ENCODE measurements around the gene MRPS23. TPM values are rescaled to one million over a fixed set of nuclear protein-coding genes. Genes with fewer than 3 reads are reported as not detected.
A peak's percentile ranks its signal among the peaks of the same experiment; 100 is the strongest.

The MRPS23 gene
- polyA plus RNA-seq, 6 donors from 2014 or later = 26.3 to 48.7 (median 33.0) TPM

DNA sequence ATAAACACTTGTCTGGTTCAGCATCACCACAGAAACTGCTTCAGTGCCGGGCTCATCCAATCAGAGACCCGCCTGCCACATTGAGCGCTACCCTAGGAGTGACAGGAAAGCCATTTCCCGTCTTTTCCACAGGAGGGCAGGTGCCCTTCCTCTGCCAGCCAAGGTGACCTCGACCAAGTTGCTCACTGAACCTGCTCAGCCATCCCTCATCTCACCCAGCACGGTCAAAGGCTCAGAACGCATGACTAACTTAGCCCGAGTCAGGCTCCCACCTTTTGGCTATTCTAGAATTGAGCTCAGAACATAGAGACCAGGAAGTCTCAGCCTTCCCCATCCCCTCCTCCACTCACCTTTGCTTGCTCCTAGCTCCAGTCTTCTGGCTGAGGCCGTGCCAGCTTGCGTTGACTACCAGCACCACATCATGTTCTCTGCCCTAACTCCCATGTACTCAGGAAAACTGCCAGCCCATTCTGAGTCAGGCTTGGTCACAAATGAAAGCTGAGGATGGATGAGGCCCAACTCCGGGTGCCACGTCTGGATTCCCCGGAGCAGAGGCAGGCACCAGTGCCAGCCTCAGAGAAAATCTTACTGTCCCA lies 15.6 kb downstream of the MRPS23 start:
- DNase-seq (no peak), ATAC-seq (ENCODE audit: low read depth in 2 of 2) (no peak)
- Mint-ChIP-seq H3K27me3 (no peaks in the 10 kb centered on the region), H3K36me3 (peaks cover 0 to 4% of the 10 kb centered on the region in 2 donors), H3K9me3 (no peaks in the 10 kb centered on the region), H3K27ac (peak overlapping the region in 1 of 6 donors; percentile 63), H3K4me3 (peak overlapping the region in 1 of 8 donors; percentile 48), H3K4me1 (no peaks in the 10 kb centered on the region)

GRCh38 chr17:57833179-57833939 lies 16.5 kb downstream of the MRPS23 start:
- ATAC-seq (ENCODE audit: low read depth in 2 of 2) (peak; percentile 72 to 83), DNase-seq (peak; percentile 58)
- Mint-ChIP-seq H3K9me3 (no peaks in the 10 kb centered on the region), H3K36me3 (peaks cover 0 to 1% of the 10 kb centered on the region in 2 donors), H3K4me3 (no peak overlapping the region), H3K27ac (no peak overlapping the region), H3K27me3 (no peaks in the 10 kb centered on the region), H3K4me1 (no peaks in the 10 kb centered on the region)

DNA sequence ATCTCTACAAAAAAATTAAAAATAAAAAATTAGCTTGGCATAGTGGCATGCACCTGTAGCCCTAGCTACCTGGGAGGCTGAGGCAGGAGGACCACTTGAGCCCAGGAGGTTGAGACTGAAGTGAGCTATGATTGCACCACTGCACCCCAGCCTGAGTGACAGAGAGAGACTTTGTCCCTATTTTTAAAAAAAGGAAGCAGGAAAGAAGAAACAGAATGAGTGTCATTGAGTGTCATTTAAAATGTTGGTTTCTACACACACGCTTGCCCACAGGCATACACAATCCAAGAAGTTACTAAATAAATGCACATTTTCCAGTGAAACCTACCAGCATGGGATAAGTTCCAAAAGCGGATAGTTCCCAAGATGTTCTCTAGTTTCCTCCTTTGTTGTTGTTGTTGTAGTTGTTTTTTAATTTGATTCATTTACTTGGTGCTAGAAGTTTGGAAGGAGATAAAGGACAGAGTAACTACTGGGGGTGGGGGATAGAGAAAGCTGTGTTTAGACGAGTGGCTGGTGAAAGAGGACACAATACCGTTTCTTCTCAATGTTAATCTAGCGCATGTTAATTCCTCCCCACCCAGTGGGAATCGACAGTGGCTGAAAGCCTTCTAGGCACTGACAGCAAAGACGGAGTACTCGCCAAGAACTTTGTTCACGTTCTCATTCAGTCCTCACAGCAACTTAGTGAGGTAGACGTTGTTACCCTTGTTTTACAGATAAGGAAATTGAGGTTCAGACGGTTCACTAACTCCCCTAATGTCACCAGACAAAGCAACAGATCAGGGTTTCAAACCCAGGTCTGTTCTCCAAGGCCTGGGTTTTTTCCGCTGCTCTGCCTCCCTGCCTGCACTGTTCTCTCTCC lies 17.3 kb downstream of the MRPS23 start:
- DNase-seq = no peak
- ATAC-seq (ENCODE audit: low read depth in 2 of 2) = peak; percentile 43
- no peaks in the 10 kb centered on the region for H3K4me1 Mint-ChIP-seq
- no peaks in the 10 kb centered on the region for H3K27me3 Mint-ChIP-seq
- peak overlapping the region in 1 of 8 donors; percentile 1 for H3K4me3 Mint-ChIP-seq
- H3K9me3 Mint-ChIP-seq = no peaks in the 10 kb centered on the region
- H3K36me3 Mint-ChIP-seq = no peaks in the 10 kb centered on the region
- H3K27ac Mint-ChIP-seq = no peak overlapping the region

- Mint-ChIP-seq H3K27me3 (no peaks in the 10 kb centered on the region), H3K27ac (no peak overlapping the region), H3K9me3 (no peaks in the 10 kb centered on the region), H3K4me1 (no peaks in the 10 kb centered on the region), H3K4me3 (no peak overlapping the region), H3K36me3 (no peaks in the 10 kb centered on the region)
- DNase-seq = no peak
- ATAC-seq (ENCODE audit: low read depth in 2 of 2) = no peak
These were observed 19.0 kb downstream of the MRPS23 start for GRCh38 chr17:57830880-57831279.

- no peak for ATAC-seq (ENCODE audit: low read depth in 2 of 2)
- Mint-ChIP-seq H3K27me3 (peaks cover 0 to 3% (median 0%) of the 10 kb centered on the region in 3 donors), H3K36me3 (no peaks in the 10 kb centered on the region), H3K4me3 (no peak overlapping the region), H3K9me3 (no peaks in the 10 kb centered on the region), H3K27ac (no peak overlapping the region), H3K4me1 (no peaks in the 10 kb centered on the region)
- DNase-seq = no peak
These were observed 26.1 kb downstream of the MRPS23 start for GRCh38 chr17:57823469-57824401.

DNA sequence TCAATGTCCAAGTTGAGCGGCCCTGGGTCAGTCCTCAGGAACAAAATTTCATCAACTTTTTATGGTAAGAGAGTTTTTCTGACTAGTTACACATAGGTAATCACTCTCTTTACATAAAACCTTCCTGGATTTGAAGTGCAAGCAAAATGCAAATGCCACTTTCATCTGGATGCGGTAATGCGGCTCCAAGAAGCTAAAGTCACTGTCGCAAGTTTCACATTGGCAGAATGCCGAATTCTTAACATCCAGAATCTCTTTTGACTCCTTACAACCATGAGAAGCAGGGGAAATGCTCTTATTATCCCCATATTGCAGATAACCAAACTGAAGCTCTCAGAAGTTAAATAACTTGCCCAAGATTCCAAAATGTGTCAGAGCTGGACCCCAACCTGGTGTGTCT lies 30.0 kb downstream of the MRPS23 start:
- ATAC-seq (ENCODE audit: low read depth in 2 of 2) (no peak), DNase-seq (no peak)
- Mint-ChIP-seq H3K4me3 (no peak overlapping the region), H3K27me3 (peaks cover 0 to 7% (median 0%) of the 10 kb centered on the region in 3 donors), H3K36me3 (no peaks in the 10 kb centered on the region), H3K4me1 (no peaks in the 10 kb centered on the region), H3K27ac (no peak overlapping the region), H3K9me3 (no peaks in the 10 kb centered on the region)

GRCh38 chr17:57819285-57819684 lies 30.6 kb downstream of the MRPS23 start:
- H3K4me1 Mint-ChIP-seq = no peaks in the 10 kb centered on the region
- peaks cover 0 to 7% (median 0%) of the 10 kb centered on the region in 3 donors for H3K27me3 Mint-ChIP-seq
- H3K36me3 Mint-ChIP-seq = no peaks in the 10 kb centered on the region
- no peak for ATAC-seq (ENCODE audit: low read depth in 2 of 2)
- H3K9me3 Mint-ChIP-seq = no peaks in the 10 kb centered on the region
- DNase-seq = no peak
- H3K27ac Mint-ChIP-seq = no peak overlapping the region
- no peak overlapping the region for H3K4me3 Mint-ChIP-seq

GRCh38 chr17:57818066-57818465 lies 31.8 kb downstream of the MRPS23 start:
- ATAC-seq (ENCODE audit: low read depth in 2 of 2) (no peak), DNase-seq (no peak)
- Mint-ChIP-seq H3K4me1 (no peaks in the 10 kb centered on the region), H3K9me3 (no peaks in the 10 kb centered on the region), H3K36me3 (no peaks in the 10 kb centered on the region), H3K4me3 (no peak overlapping the region), H3K27ac (no peak overlapping the region), H3K27me3 (peaks cover 0 to 7% (median 0%) of the 10 kb centered on the region in 3 donors)

- Mint-ChIP-seq H3K4me3 (no peak overlapping the region), H3K27me3 (peaks cover 0 to 7% (median 0%) of the 10 kb centered on the region in 3 donors), H3K36me3 (no peaks in the 10 kb centered on the region), H3K4me1 (peaks cover 0 to under 1% (median 0%) of the 10 kb centered on the region in 3 donors), H3K27ac (no peak overlapping the region), H3K9me3 (no peaks in the 10 kb centered on the region)
- DNase-seq = no peak
- ATAC-seq (ENCODE audit: low read depth in 2 of 2) = no peak
These were observed 32.5 kb downstream of the MRPS23 start for GRCh38 chr17:57817299-57817698.

- Mint-ChIP-seq H3K9me3 (no peaks in the 10 kb centered on the region), H3K36me3 (no peaks in the 10 kb centered on the region), H3K4me3 (no peak overlapping the region), H3K4me1 (peaks cover 20 to 24% (median 22%) of the 10 kb centered on the region in 3 donors), H3K27me3 (peaks cover 0 to 12% (median 11%) of the 10 kb centered on the region in 3 donors), H3K27ac (no peak overlapping the region)
- no peak for ATAC-seq (ENCODE audit: low read depth in 2 of 2)
- no peak for DNase-seq
These were observed 35.4 kb downstream of the MRPS23 start for GRCh38 chr17:57814421-57814820.

GRCh38 chr17:57811638-57812280 lies 38.1 kb downstream of the MRPS23 start:
- Mint-ChIP-seq H3K4me3 (peak overlapping the region; percentile 5 to 89 (median 82)), H3K9me3 (no peaks in the 10 kb centered on the region), H3K4me1 (peaks cover 20 to 24% (median 22%) of the 10 kb centered on the region in 3 donors), H3K36me3 (no peaks in the 10 kb centered on the region), H3K27ac (peak overlapping the region; percentile 46 to 92 (median 70)), H3K27me3 (peaks cover 10 to 20% (median 17%) of the 10 kb centered on the region in 3 donors)
- ATAC-seq (ENCODE audit: low read depth in 2 of 2) = peak in 1 of 2 donors; percentile 16
- no peak for DNase-seq
